Activated B cell treated with CpG ODN at 0.5 μM for 24 hours (primary cell): ENCODE results near the gene FBXL22. TPM values are rescaled to one million over a fixed set of nuclear protein-coding genes. Genes with fewer than 3 reads are reported as not detected.
A peak's percentile ranks its signal among the peaks of the same experiment; 100 is the strongest.

Experiments
- ATAC-seq: fragments of 200-7000 bp; cut with Tn5 transposase; one replicate; pipeline ENCODE4 v1.10.0; 2021; ENCODE audit warnings: low read depth, mild to moderate bottlenecking, moderate library complexity
- CTCF ChIA-PET: fragments of 350-600 bp; sonication (Branson Sonifier 250); formaldehyde crosslinking; loops from one replicate; lab custom pipeline; 2021; ENCODE audit warnings: antibody characterized with exemption; lab: Charles Lee
- POLR2A ChIA-PET: fragments of 350-600 bp; sonication (Branson Sonifier 250); formaldehyde crosslinking; loops from one replicate; lab custom pipeline; 2021; ENCODE audit warnings: antibody characterized with exemption; lab: Charles Lee
- DNase-seq: peaks from one replicate; pipeline ENCODE4 v3.0.0; 2022
- H3K27ac Mint-ChIP-seq: one replicate; pipeline ENCODE4 v1.8.0; 2020; ENCODE audit warnings: mixed read lengths
- H3K27me3 Mint-ChIP-seq: one replicate; pipeline ENCODE4 v1.8.0; 2021; ENCODE audit warnings: mixed read lengths
- H3K36me3 Mint-ChIP-seq: one replicate; pipeline ENCODE4 v1.8.0; 2021; ENCODE audit warnings: low read depth, mixed read lengths
- H3K4me1 Mint-ChIP-seq: one replicate; pipeline ENCODE4 v1.8.0; 2021; ENCODE audit warnings: mixed read lengths
- H3K4me3 Mint-ChIP-seq: one replicate; pipeline ENCODE4 v1.8.0; 2020; ENCODE audit warnings: mild to moderate bottlenecking, mixed read lengths
- H3K9me3 Mint-ChIP-seq: one replicate; pipeline ENCODE4 v1.8.0; 2020; ENCODE audit warnings: mixed read lengths
- CTCF ChIP-seq: fragments of 200-600 bp; IDR thresholded peaks from one replicate; pipeline ENCODE4 v1.8.0; 2022; ENCODE audit warnings: antibody characterized with exemption, mild to moderate bottlenecking
- intact Hi-C: fragments of 100-400 bp; cut with micrococcal nuclease; formaldehyde crosslinking; loops from one replicate; pipeline ENCODE4 v1.15.1; 2024
- total RNA-seq: library from RNA; stranded (reverse); gene quantifications from 2 replicates; pipeline ENCODE4 v1.2.3, GENCODE V29; 2022

FBXL22 gene
- total RNA-seq, 1 donor from 2014 or later: 1.2 TPM

GRCh38 chr15:63605816-63606215 is 8.6 kb downstream of the FBXL22 start:
- ChIA-PET CTCF (interaction anchor here (2.2 kb wide), 1 partner anchor 139 kb away, joined by 11 read pairs; no protein-coding TSS in a partner anchor), POLR2A (interaction anchor here (0.8 to 2.0 kb wide), 2 partner anchors 101 to 488 kb away, joined by 3 to 6 read pairs; partner anchors contain the start of gene CIAO2A)
- no peaks in the 10 kb centered on the region for H3K27me3 Mint-ChIP-seq
- H3K4me3 Mint-ChIP-seq: no peak overlapping the region
- intact Hi-C loops: loop anchor here (10.0 kb wide), 1 partner anchor 321 kb away; no protein-coding TSS in a partner anchor
- H3K36me3 Mint-ChIP-seq: peaks cover 32% of the 10 kb centered on the region
- H3K27ac Mint-ChIP-seq: peak overlapping the region; percentile 84
- TF ChIP-seq CTCF: no peak
- DNase-seq (no peak), ATAC-seq (peak; percentile 43)
- H3K9me3 Mint-ChIP-seq: no peaks in the 10 kb centered on the region
- peaks cover 47% of the 10 kb centered on the region for H3K4me1 Mint-ChIP-seq

DNA sequence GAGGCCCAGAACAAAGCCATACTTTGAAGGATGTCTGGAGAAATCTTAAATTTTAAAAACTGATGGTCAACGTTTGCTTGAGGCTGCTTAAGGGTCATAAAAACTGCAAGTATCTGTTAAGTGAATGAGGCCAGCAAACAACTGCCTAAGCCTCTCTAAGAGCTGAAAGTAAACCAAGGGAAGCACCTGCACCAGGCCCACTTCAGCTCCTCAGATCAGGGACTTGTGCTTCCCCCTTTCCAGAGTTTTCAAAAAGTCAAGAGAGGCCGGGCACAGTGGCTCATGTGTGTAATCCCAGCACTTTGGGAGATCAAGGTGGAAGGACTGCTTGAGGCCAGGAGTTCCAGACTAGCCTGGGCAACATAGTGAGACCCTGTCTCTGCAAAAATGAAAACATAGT is 9.1 kb downstream of the FBXL22 start:
- H3K4me3 Mint-ChIP-seq: no peak overlapping the region
- H3K9me3 Mint-ChIP-seq: no peaks in the 10 kb centered on the region
- ATAC-seq (no peak), DNase-seq (no peak)
- H3K4me1 Mint-ChIP-seq: peaks cover 49% of the 10 kb centered on the region
- CTCF ChIA-PET: no interaction called here
- intact Hi-C loops: loop anchor here (10.0 kb wide), 1 partner anchor 322 kb away; no protein-coding TSS in a partner anchor
- H3K27ac Mint-ChIP-seq: peak overlapping the region; percentile 84
- POLR2A ChIA-PET: interaction anchor here (2.0 kb wide), 1 partner anchor 101 kb away, joined by 6 read pairs; no protein-coding TSS in a partner anchor
- H3K27me3 Mint-ChIP-seq: no peaks in the 10 kb centered on the region
- H3K36me3 Mint-ChIP-seq: peaks cover 36% of the 10 kb centered on the region
- TF ChIP-seq CTCF: no peak

GRCh38 chr15:63608989-63609388 is 11.8 kb downstream of the FBXL22 start:
- TF ChIP-seq CTCF: no peak
- no peaks in the 10 kb centered on the region for H3K9me3 Mint-ChIP-seq
- H3K27ac Mint-ChIP-seq: no peak overlapping the region
- no peak overlapping the region for H3K4me3 Mint-ChIP-seq
- intact Hi-C loops: loop anchor here (10.0 kb wide), 1 partner anchor 324 kb away; no protein-coding TSS in a partner anchor
- ChIA-PET CTCF (interaction anchor here (0.6 to 4.0 kb wide), 4 partner anchors 10 to 481 kb away, joined by 3 to 19 read pairs (median 6); no protein-coding TSS in a partner anchor), POLR2A (no interaction called here)
- ATAC-seq (no peak), DNase-seq (no peak)
- peaks cover 35% of the 10 kb centered on the region for H3K4me1 Mint-ChIP-seq
- no peaks in the 10 kb centered on the region for H3K27me3 Mint-ChIP-seq
- peaks cover 57% of the 10 kb centered on the region for H3K36me3 Mint-ChIP-seq

DNA sequence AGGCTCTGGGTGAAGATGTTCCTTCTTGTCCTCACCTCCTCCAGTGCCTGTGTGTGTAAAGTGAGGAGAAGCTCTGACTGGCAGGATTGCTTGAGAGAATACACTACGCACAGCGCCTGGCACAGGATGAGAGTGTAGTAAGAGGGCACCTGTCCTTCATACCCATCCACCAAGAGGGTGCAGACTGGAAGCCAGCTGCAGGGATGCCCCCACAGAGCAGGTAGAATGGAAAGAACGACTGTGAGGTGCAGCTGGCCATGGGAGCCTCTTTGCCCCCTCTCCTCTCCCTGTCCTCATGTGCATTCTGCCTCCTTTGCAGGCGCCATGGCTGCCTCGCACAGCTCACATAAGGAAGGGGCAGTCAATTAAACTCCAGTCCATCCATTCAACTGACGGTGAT is 12.3 kb downstream of the FBXL22 start:
- peaks cover 32% of the 10 kb centered on the region for H3K4me1 Mint-ChIP-seq
- TF ChIP-seq CTCF: no peak
- H3K36me3 Mint-ChIP-seq: peaks cover 61% of the 10 kb centered on the region
- ATAC-seq (no peak), DNase-seq (no peak)
- ChIA-PET CTCF (interaction anchor here (0.6 to 4.0 kb wide), 17 partner anchors 8 to 544 kb away, joined by 3 to 19 read pairs (median 4); no protein-coding TSS in a partner anchor), POLR2A (interaction anchor here (0.7 to 1.8 kb wide), 6 partner anchors 9 to 542 kb away, joined by 3 to 22 read pairs (median 4); partner anchors contain the start of gene USP3)
- intact Hi-C loops: loop anchor here (10.0 kb wide), 1 partner anchor 325 kb away; no protein-coding TSS in a partner anchor
- H3K9me3 Mint-ChIP-seq: no peaks in the 10 kb centered on the region
- no peak overlapping the region for H3K4me3 Mint-ChIP-seq
- peak overlapping the region; percentile 4 for H3K27ac Mint-ChIP-seq
- no peaks in the 10 kb centered on the region for H3K27me3 Mint-ChIP-seq

GRCh38 chr15:63610209-63610841 is 13.1 kb downstream of the FBXL22 start:
- CTCF ChIA-PET: interaction anchor here (0.6 to 4.0 kb wide), 18 partner anchors 9 to 543 kb away, joined by 3 to 19 read pairs (median 4); no protein-coding TSS in a partner anchor
- Mint-ChIP-seq H3K4me3 (peak overlapping the region; percentile 21), H3K27ac (peak overlapping the region; percentile 88), H3K36me3 (peaks cover 70% of the 10 kb centered on the region), H3K4me1 (peaks cover 26% of the 10 kb centered on the region), H3K9me3 (no peaks in the 10 kb centered on the region), H3K27me3 (no peaks in the 10 kb centered on the region)
- peak; percentile 91 for ATAC-seq
- DNase-seq: no peak
- TF ChIP-seq CTCF: no peak
- POLR2A ChIA-PET: interaction anchor here (0.7 to 1.8 kb wide), 5 partner anchors 10 to 541 kb away, joined by 3 to 22 read pairs (median 5); partner anchors contain the start of gene USP3
- intact Hi-C loops: loop anchor here (1.0 to 5.0 kb wide), 4 partner anchors 9 to 456 kb away; no protein-coding TSS in a partner anchor
